ENCODE measurements around the gene GLP2R. TPM values are rescaled to one million over a fixed set of nuclear protein-coding genes. Genes with fewer than 3 reads are reported as not detected.

Gene GLP2R
- total RNA-seq, 1 donor: not detected

GRCh38 chr17:9899280-9900043, 73.7 kb downstream of the GLP2R start:
- H3K4me3 ChIP-seq (ENCODE audit: low read depth, low read length): no peak overlapping the region
- no peak for TF ChIP-seq CTCF (IDR thresholded peaks at IDR 0.05; ENCODE audit: insufficient read depth, low read length)
- no peak for DNase-seq (ENCODE audit: low read depth)

- no peak overlapping the region for H3K4me3 ChIP-seq (ENCODE audit: low read depth, low read length)
- DNase-seq (ENCODE audit: low read depth): no peak
- TF ChIP-seq CTCF (IDR thresholded peaks at IDR 0.05; ENCODE audit: insufficient read depth, low read length): no peak
Observed at GRCh38 chr17:9900044-9900594, 74.4 kb downstream of the GLP2R start.

GRCh38 chr17:9900784-9901183, 75.1 kb downstream of the GLP2R start:
- DNase-seq (ENCODE audit: low read depth): peak; percentile 58
- no peak for TF ChIP-seq CTCF (IDR thresholded peaks at IDR 0.05; ENCODE audit: insufficient read depth, low read length)
- H3K4me3 ChIP-seq (ENCODE audit: low read depth, low read length): no peak overlapping the region

- no peak overlapping the region for H3K4me3 ChIP-seq (ENCODE audit: low read depth, low read length)
- DNase-seq (ENCODE audit: low read depth): no peak
- no peak for TF ChIP-seq CTCF (IDR thresholded peaks at IDR 0.05; ENCODE audit: insufficient read depth, low read length)
Observed at GRCh38 chr17:9902120-9902519, 76.4 kb downstream of the GLP2R start.

GRCh38 chr17:9904277-9905077, 78.8 kb downstream of the GLP2R start:
- no peak overlapping the region for H3K4me3 ChIP-seq (ENCODE audit: low read depth, low read length)
- DNase-seq (ENCODE audit: low read depth): no peak
- no peak for TF ChIP-seq CTCF (IDR thresholded peaks at IDR 0.05; ENCODE audit: insufficient read depth, low read length)

- no peak within 1 kb of the TSS for H3K4me3 ChIP-seq (ENCODE audit: low read depth, low read length)
- no peak for TF ChIP-seq CTCF (IDR thresholded peaks at IDR 0.05; ENCODE audit: insufficient read depth, low read length)
- no peak for DNase-seq (ENCODE audit: low read depth)
Observed at GRCh38 chr17:9905078-9905415, 79.3 kb downstream of the GLP2R start, which contains the start of gene RCVRN. TSS of gene RCVRN (minus strand) at chr17:9905271. CDS start at chr17:9905180, 91 bp downstream.
